LNCaP clone FGC (cell line): ENCODE data around the gene QKI.

ENCODE experiments used
- DNase-seq: peaks from one replicate; pipeline ENCODE4 v3.0.0-alpha.2; 2011; ENCODE audit warnings: low read depth
- H3K4me3 ChIP-seq: 2 replicates; pipeline ENCODE4 v1.5.1; 2011; ENCODE audit warnings: mild to moderate bottlenecking, low read depth, low read length, control low read depth
- TF ChIP-seq, protein P1 (sequence below): IDR thresholded peaks from 2 replicates; pipeline ENCODE4 v1.5.1; 2012; ENCODE audit warnings: mild to moderate bottlenecking; ENCODE audit not compliant: control insufficient read depth, insufficient read depth; ENCODE audit errors: extremely low read depth

The QKI gene

GRCh38 chr6:163489584-163489983, 75.1 kb downstream of the QKI start:
- no peak overlapping the region for H3K4me3 ChIP-seq
- no peak for DNase-seq
- TF ChIP-seq, protein P1, sequence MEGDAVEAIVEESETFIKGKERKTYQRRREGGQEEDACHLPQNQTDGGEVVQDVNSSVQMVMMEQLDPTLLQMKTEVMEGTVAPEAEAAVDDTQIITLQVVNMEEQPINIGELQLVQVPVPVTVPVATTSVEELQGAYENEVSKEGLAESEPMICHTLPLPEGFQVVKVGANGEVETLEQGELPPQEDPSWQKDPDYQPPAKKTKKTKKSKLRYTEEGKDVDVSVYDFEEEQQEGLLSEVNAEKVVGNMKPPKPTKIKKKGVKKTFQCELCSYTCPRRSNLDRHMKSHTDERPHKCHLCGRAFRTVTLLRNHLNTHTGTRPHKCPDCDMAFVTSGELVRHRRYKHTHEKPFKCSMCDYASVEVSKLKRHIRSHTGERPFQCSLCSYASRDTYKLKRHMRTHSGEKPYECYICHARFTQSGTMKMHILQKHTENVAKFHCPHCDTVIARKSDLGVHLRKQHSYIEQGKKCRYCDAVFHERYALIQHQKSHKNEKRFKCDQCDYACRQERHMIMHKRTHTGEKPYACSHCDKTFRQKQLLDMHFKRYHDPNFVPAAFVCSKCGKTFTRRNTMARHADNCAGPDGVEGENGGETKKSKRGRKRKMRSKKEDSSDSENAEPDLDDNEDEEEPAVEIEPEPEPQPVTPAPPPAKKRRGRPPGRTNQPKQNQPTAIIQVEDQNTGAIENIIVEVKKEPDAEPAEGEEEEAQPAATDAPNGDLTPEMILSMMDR = no peak

DNA sequence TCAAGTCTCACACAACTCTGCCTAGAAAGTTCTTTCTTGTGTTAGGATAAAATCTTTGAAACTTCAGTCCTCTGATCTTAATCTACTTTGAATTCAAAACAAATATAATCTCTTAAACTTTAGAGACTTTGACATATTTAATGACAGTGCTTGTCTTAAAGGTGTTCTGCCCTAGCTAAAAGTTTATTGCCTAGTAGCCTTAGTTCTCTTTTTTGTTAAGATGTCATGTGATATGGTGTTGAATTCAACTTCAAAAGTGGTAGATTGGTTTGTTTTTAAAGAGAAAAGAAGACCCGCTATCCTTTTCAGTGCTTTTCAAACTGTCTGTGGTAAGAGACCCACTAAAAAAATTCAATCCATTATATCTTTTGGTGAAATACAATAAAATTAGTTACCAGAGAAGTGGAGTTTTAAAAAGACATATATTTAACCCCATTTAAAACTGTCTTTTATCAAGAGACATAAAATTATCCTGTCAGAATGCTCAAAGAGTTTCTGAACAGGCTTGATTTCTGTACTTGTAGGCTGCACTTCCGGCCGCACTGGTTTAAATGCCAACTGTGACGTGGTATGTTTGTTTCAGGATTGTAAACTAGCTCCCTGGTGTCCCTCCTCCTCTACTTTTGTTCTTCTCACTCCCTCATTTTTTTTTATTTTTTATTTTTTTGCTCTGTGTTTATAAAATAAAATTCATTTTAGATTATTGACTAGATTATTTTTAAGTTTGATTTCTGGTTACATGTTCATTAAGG, 76.5 kb downstream of the QKI start:
- peak overlapping the region; percentile 28; the same call in 1 of the 2 replicates for H3K4me3 ChIP-seq
- TF ChIP-seq, protein P1 = no peak
- DNase-seq = peak; percentile 94

- H3K4me3 ChIP-seq = peak overlapping the region; percentile 28; the same call in 1 of the 2 replicates
- TF ChIP-seq, protein P1 = no peak
- no peak for DNase-seq
Measured at GRCh38 chr6:163491737-163492300, 77.3 kb downstream of the QKI start.

DNA sequence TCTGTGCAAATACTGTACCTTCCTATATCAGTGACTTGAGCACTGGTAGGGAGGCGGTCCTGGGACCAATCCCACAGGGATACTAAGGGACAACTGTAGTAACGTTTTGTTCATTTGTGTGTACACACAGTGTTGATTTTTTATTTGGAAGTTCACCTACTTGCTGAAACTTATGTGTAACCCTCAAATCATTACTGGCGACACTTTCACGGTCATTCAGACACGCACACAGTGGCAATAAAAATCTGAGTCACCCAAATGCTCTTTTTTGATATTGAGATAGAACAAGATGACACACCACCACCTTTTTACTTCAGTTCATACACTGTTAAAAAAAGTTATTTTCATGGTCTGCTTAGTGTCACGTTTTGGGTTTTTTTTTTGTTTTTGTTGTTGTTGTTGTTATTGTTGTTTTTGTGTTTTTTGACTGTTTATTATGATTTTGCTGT, 79.8 kb downstream of the QKI start:
- peak; percentile 93 for DNase-seq
- TF ChIP-seq, protein P1 = no peak
- no peak overlapping the region for H3K4me3 ChIP-seq

DNA sequence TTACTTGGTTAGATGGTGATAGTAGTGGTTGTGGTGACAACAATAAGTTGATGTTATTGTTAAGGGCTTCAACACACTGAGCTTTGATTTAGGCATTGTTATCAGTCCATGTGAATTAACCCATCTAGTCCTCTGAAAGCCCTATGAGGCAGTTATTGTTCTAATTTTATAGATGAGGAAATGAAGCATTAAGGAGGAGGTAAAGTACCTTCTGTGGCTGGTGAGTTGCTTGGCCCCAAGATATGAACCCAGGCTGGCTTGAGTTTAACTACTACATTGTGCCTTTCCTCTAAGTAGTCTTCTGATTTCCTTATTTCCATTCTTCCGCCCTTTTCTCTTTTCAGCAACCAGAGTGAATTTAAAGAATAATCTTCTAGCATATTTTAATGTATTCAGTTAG, 81.7 kb downstream of the QKI start:
- TF ChIP-seq, protein P1 = no peak
- no peak for DNase-seq
- H3K4me3 ChIP-seq = no peak overlapping the region

DNA sequence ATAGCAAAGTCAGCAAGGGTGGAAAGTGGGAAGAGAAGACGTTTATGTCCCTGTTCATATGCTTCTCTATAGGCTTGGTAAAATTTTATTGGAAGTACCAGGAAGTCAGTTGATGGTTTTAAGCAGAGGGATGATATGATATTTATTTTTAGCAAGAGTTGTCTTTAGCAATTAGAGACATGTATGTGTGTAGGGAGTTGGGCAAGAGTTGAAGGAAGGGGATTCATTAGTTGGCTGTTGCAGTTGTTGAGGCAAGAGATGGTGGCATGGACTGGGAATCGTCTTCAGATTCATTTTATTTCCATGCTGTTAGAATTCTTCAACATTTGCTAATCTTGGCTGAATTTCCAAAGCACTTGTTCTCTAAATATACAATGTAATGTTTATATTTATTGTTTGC, 85.6 kb downstream of the QKI start:
- TF ChIP-seq, protein P1 = no peak
- DNase-seq = no peak
- no peak overlapping the region for H3K4me3 ChIP-seq
